HL-60 (cell line): Measurements from ENCODE around the gene GUCA1C.

Source experiments
- DNase-seq, 2 experiments: peaks; one replicate each; pipeline ENCODE4 v3.0.0-alpha.2; 2010 to 2020; ENCODE audit warnings: low read depth in 1 of 2, low spot score in 1 of 2
- H3K27ac ChIP-seq: fragments of 250-450 bp; sonication (Bioruptor Pico); replicated peaks from 2 replicates; pipeline ENCODE4 v1.5.1; 2020; ENCODE audit warnings: mild to moderate bottlenecking, moderate library complexity
- H3K27me3 ChIP-seq: fragments of 250-450 bp; sonication (Bioruptor Pico); 2 replicates; pipeline ENCODE4 v1.5.1; 2021; ENCODE audit warnings: mild to moderate bottlenecking, moderate library complexity; ENCODE audit not compliant: insufficient read depth, poor library complexity, severe bottlenecking
- H3K4me3 ChIP-seq: replicated peaks from 2 replicates; pipeline ENCODE4 v1.5.1; 2011; ENCODE audit warnings: mild to moderate bottlenecking, control low read depth, low read length; ENCODE audit not compliant: insufficient read depth
- CTCF ChIP-seq: IDR thresholded peaks from one replicate; pipeline ENCODE4 v1.5.1; 2011; ENCODE audit warnings: low read length, control low read depth, inconsistent platforms; ENCODE audit not compliant: insufficient read depth
- GABPA ChIP-seq: IDR thresholded peaks from 2 replicates; pipeline ENCODE4 v1.6.1; 2012; ENCODE audit warnings: low read depth
- POLR2AphosphoS5 ChIP-seq: IDR thresholded peaks from 2 replicates; pipeline ENCODE4 v1.6.1; 2012; ENCODE audit warnings: low read depth
- REST ChIP-seq: IDR thresholded peaks from 2 replicates; pipeline ENCODE4 v1.6.1; 2012; ENCODE audit warnings: low read depth; ENCODE audit not compliant: insufficient replicate concordance
- SPI1 ChIP-seq: IDR thresholded peaks from 2 replicates; pipeline ENCODE4 v1.6.1; 2012; ENCODE audit warnings: low read depth, mild to moderate bottlenecking, borderline replicate concordance

Gene GUCA1C

GRCh38 chr3:108972482-108972881 is 18.8 kb upstream of the GUCA1C start:
- no peak for DNase-seq
- TF ChIP-seq POLR2AphosphoS5 (no peak), CTCF (no peak), REST (no peak), GABPA (no peak), SPI1 (no peak)
- H3K27me3 ChIP-seq, result no peaks in the 10 kb centered on the region
- H3K27ac ChIP-seq, result no peak overlapping the region
- no peak overlapping the region for H3K4me3 ChIP-seq

GRCh38 chr3:108970561-108970960 is 16.9 kb upstream of the GUCA1C start:
- H3K4me3 ChIP-seq, result no peak overlapping the region
- no peak for TF ChIP-seq GABPA
- no peak for DNase-seq
- no peaks in the 10 kb centered on the region for H3K27me3 ChIP-seq
- no peak overlapping the region for H3K27ac ChIP-seq

- Histone ChIP-seq H3K27ac (no peak overlapping the region), H3K4me3 (no peak overlapping the region), H3K27me3 (no peaks in the 10 kb centered on the region)
- no peak for DNase-seq
- TF ChIP-seq SPI1 (no peak), POLR2AphosphoS5 (no peak), REST (no peak)
Measured at GRCh38 chr3:108966773-108967172, 13.1 kb upstream of the GUCA1C start.

DNA sequence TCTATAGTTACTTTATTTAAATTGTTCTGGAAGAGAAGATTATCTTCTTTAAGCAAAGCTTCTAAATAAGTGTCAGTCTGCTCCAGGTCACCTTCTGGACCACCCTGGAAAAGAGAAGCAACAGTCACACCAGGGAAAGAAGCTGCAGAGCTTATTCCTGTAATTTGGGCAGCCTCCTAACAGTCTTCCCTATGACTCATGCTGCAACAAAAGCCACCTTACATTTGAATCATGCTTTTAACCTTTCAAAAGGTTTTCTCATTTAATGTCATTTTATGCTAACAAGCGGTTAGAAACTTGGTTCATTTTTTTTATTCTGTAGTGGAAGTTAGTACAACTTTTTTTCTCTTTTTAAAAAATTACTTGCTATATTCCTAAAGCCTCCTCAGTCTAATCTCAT is 5.3 kb upstream of the GUCA1C start:
- H3K4me3 ChIP-seq, result no peak overlapping the region
- DNase-seq, result no peak
- H3K27ac ChIP-seq, result no peak overlapping the region
- H3K27me3 ChIP-seq, result no peaks in the 10 kb centered on the region
- TF ChIP-seq POLR2AphosphoS5, result no peak
- no peak for TF ChIP-seq REST
- no peak for TF ChIP-seq SPI1
- no peak for TF ChIP-seq CTCF
- no peak for TF ChIP-seq GABPA
